ENCODE data around the gene MSH6. TPM values are rescaled to one million over a fixed set of nuclear protein-coding genes. Genes with fewer than 3 reads are reported as not detected.
A peak's percentile ranks its signal among the peaks of the same experiment; 100 is the strongest.

MSH6 gene
- total RNA-seq, 1 experiment from 2014 or later = 88.1 TPM

GRCh38 chr2:47838249-47838648 lies 55.3 kb downstream of the MSH6 start:
- no peak for TF ChIP-seq CTCF (IDR thresholded peaks at IDR 0.05; ENCODE audit: unreplicated experiment)
- Mint-ChIP-seq H3K9me3 (ENCODE audit: low read depth, unreplicated experiment) (no peaks in the 10 kb centered on the region), H3K4me3 (ENCODE audit: low read depth, unreplicated experiment) (no peak overlapping the region), H3K4me1 (ENCODE audit: low read depth, unreplicated experiment) (no peaks in the 10 kb centered on the region), H3K27ac (ENCODE audit: unreplicated experiment) (no peak overlapping the region), H3K27me3 (ENCODE audit: unreplicated experiment) (no peaks in the 10 kb centered on the region), H3K36me3 (ENCODE audit: insufficient read depth, unreplicated experiment) (peaks cover 28% of the 10 kb centered on the region)
- CTCF ChIA-PET = no interaction called here
- no peak for DNase-seq
- TSS peak; percentile 29 for BruUV-seq (replicated peaks)
- intact Hi-C loops (cut with micrococcal nuclease; ENCODE audit: unreplicated experiment) = no loop called here

GRCh38 chr2:47838686-47839085 lies 55.7 kb downstream of the MSH6 start:
- no peak for TF ChIP-seq CTCF (IDR thresholded peaks at IDR 0.05; ENCODE audit: unreplicated experiment)
- H3K4me3 Mint-ChIP-seq (ENCODE audit: low read depth, unreplicated experiment) = no peak overlapping the region
- DNase-seq = no peak
- BruUV-seq (replicated peaks) = no TSS peak
- H3K27me3 Mint-ChIP-seq (ENCODE audit: unreplicated experiment) = no peaks in the 10 kb centered on the region
- CTCF ChIA-PET = no interaction called here
- H3K9me3 Mint-ChIP-seq (ENCODE audit: low read depth, unreplicated experiment) = no peaks in the 10 kb centered on the region
- intact Hi-C loops (cut with micrococcal nuclease; ENCODE audit: unreplicated experiment) = no loop called here
- peaks cover 29% of the 10 kb centered on the region for H3K36me3 Mint-ChIP-seq (ENCODE audit: insufficient read depth, unreplicated experiment)
- no peaks in the 10 kb centered on the region for H3K4me1 Mint-ChIP-seq (ENCODE audit: low read depth, unreplicated experiment)
- no peak overlapping the region for H3K27ac Mint-ChIP-seq (ENCODE audit: unreplicated experiment)

GRCh38 chr2:47842846-47843245 lies 59.9 kb downstream of the MSH6 start:
- intact Hi-C loops (cut with micrococcal nuclease; ENCODE audit: unreplicated experiment) = no loop called here
- BruUV-seq (replicated peaks) = no TSS peak
- Mint-ChIP-seq H3K4me1 (ENCODE audit: low read depth, unreplicated experiment) (no peaks in the 10 kb centered on the region), H3K36me3 (ENCODE audit: insufficient read depth, unreplicated experiment) (peaks cover 11% of the 10 kb centered on the region), H3K27ac (ENCODE audit: unreplicated experiment) (no peak overlapping the region), H3K4me3 (ENCODE audit: low read depth, unreplicated experiment) (no peak overlapping the region), H3K27me3 (ENCODE audit: unreplicated experiment) (no peaks in the 10 kb centered on the region), H3K9me3 (ENCODE audit: low read depth, unreplicated experiment) (no peaks in the 10 kb centered on the region)
- no peak for DNase-seq
- CTCF ChIA-PET = interaction anchor here (0.7 kb wide), 1 partner anchor 221 kb away, joined by 4 read pairs; no protein-coding TSS in a partner anchor
- no peak for TF ChIP-seq CTCF (IDR thresholded peaks at IDR 0.05; ENCODE audit: unreplicated experiment)

- no peak for DNase-seq
- no peaks in the 10 kb centered on the region for H3K4me1 Mint-ChIP-seq (ENCODE audit: low read depth, unreplicated experiment)
- no peak overlapping the region for H3K4me3 Mint-ChIP-seq (ENCODE audit: low read depth, unreplicated experiment)
- BruUV-seq (replicated peaks) = no TSS peak
- no peaks in the 10 kb centered on the region for H3K9me3 Mint-ChIP-seq (ENCODE audit: low read depth, unreplicated experiment)
- no peaks in the 10 kb centered on the region for H3K27me3 Mint-ChIP-seq (ENCODE audit: unreplicated experiment)
- intact Hi-C loops (cut with micrococcal nuclease; ENCODE audit: unreplicated experiment) = no loop called here
- no peak for TF ChIP-seq CTCF (IDR thresholded peaks at IDR 0.05; ENCODE audit: unreplicated experiment)
- peaks cover 8% of the 10 kb centered on the region for H3K36me3 Mint-ChIP-seq (ENCODE audit: insufficient read depth, unreplicated experiment)
- CTCF ChIA-PET = no interaction called here
- H3K27ac Mint-ChIP-seq (ENCODE audit: unreplicated experiment) = peak overlapping the region; percentile 36
Measured at GRCh38 chr2:47843407-47843806, 60.5 kb downstream of the MSH6 start.

Measured in Calu3 (cell line).